ENCODE results near the gene SEMA5A.

SEMA5A gene

GRCh38 chr5:9466697-9467096, 79.2 kb downstream of the SEMA5A start:
- no peak overlapping the region for H3K27ac ChIP-seq
- no peak overlapping the region for H3K4me3 ChIP-seq (ENCODE audit: low read depth in 1 of 2, low read length in 1 of 2)
- H3K36me3 ChIP-seq: no peaks in the 10 kb centered on the region
- no peaks in the 10 kb centered on the region for H3K27me3 ChIP-seq
- H3K9me3 ChIP-seq: no peaks in the 10 kb centered on the region
- TF ChIP-seq CTCF (IDR thresholded peaks at IDR 0.05): no peak
- H3K4me1 ChIP-seq (ENCODE audit: control insufficient read depth in 1 of 2, insufficient read depth in 1 of 2, low read depth in 1 of 2, low read length in 1 of 2): no peaks in the 10 kb centered on the region

DNA sequence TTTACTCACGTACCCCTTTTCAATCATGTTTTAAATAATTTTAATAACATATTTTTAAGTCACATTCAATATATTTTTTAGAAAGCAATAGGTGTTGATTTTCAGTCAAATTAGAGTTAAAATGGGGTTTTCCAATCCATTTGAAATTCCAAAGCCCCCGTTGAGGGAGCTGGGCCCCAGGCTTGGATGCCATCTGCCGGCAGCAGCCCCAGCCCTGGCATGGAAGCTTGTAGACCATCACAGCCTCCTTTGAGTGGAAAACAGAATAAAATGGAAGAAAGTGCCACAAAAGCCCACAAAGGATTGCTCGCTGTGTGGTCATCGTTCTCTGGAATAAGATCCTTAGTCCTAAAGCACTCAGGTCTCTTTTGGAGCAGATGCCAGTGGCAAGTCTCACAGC, 81.4 kb downstream of the SEMA5A start:
- TF ChIP-seq CTCF (IDR thresholded peaks at IDR 0.05): no peak

DNA sequence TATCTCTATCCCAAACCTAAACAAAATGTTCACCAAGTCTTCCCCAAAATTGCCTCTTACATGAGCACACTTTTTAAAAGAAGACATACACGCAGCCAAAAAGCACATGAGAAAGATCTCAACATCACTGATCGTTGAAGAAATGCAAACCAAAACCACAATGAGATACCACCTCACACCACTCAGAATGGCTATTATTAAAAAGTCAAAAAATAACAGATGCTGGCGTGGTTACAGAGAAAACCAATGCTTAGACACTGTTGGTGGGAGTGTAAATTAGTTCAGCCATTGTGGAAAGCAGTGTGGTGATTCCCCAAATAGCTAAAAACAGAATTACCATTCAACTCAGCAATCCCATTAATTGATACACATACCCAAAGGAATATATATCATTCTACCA, 83.8 kb downstream of the SEMA5A start:
- no peak overlapping the region for H3K27ac ChIP-seq
- TF ChIP-seq CTCF (IDR thresholded peaks at IDR 0.05): no peak
- H3K9me3 ChIP-seq: no peaks in the 10 kb centered on the region

More for the DNA sequence above, 81.4 kb downstream of the SEMA5A start:
- Histone ChIP-seq H3K27me3 (no peaks in the 10 kb centered on the region), H3K4me3 (ENCODE audit: low read depth in 1 of 2, low read length in 1 of 2) (no peak overlapping the region), H3K36me3 (no peaks in the 10 kb centered on the region), H3K27ac (no peak overlapping the region), H3K9me3 (no peaks in the 10 kb centered on the region), H3K4me1 (ENCODE audit: control insufficient read depth in 1 of 2, insufficient read depth in 1 of 2, low read depth in 1 of 2, low read length in 1 of 2) (no peaks in the 10 kb centered on the region)

GRCh38 chr5:9460885-9461645, 84.8 kb downstream of the SEMA5A start:
- Histone ChIP-seq H3K36me3 (no peaks in the 10 kb centered on the region), H3K4me1 (ENCODE audit: control insufficient read depth in 1 of 2, insufficient read depth in 1 of 2, low read depth in 1 of 2, low read length in 1 of 2) (no peaks in the 10 kb centered on the region), H3K27me3 (no peaks in the 10 kb centered on the region), H3K27ac (no peak overlapping the region), H3K9me3 (no peaks in the 10 kb centered on the region), H3K4me3 (ENCODE audit: low read depth in 1 of 2, low read length in 1 of 2) (no peak overlapping the region)
- no peak for TF ChIP-seq CTCF (IDR thresholded peaks at IDR 0.05)

More for the DNA sequence above, 83.8 kb downstream of the SEMA5A start:
- no peaks in the 10 kb centered on the region for H3K36me3 ChIP-seq
- no peaks in the 10 kb centered on the region for H3K27me3 ChIP-seq
- no peaks in the 10 kb centered on the region for H3K4me1 ChIP-seq (ENCODE audit: control insufficient read depth in 1 of 2, insufficient read depth in 1 of 2, low read depth in 1 of 2, low read length in 1 of 2)
- no peak overlapping the region for H3K4me3 ChIP-seq (ENCODE audit: low read depth in 1 of 2, low read length in 1 of 2)

GRCh38 chr5:9456435-9457042, 89.3 kb downstream of the SEMA5A start:
- H3K4me3 ChIP-seq (ENCODE audit: low read depth in 1 of 2, low read length in 1 of 2): no peak overlapping the region
- no peak for TF ChIP-seq CTCF (IDR thresholded peaks at IDR 0.05)
- no peaks in the 10 kb centered on the region for H3K4me1 ChIP-seq (ENCODE audit: control insufficient read depth in 1 of 2, insufficient read depth in 1 of 2, low read depth in 1 of 2, low read length in 1 of 2)
- H3K27me3 ChIP-seq: no peaks in the 10 kb centered on the region
- no peak overlapping the region for H3K27ac ChIP-seq
- H3K36me3 ChIP-seq: no peaks in the 10 kb centered on the region
- no peaks in the 10 kb centered on the region for H3K9me3 ChIP-seq

Data from neutrophil (primary cell).